Natural killer cell treated with Interleukin-12 subunit alpha and Interleukin-12 subunit beta and Interleukin-15 and Interleukin-18, amount 100 ng/mL, for 72 hours (primary cell): ENCODE measurements around the gene COBLL1. TPM values are rescaled to one million over a fixed set of nuclear protein-coding genes. Genes with fewer than 3 reads are reported as not detected.

Experiments used
- ATAC-seq, 2 donors: fragments of 150-1000 bp; cut with Tn5 transposase in 1 of 2; sonication (Bioruptor Pico), chemical (Tn5 transposase) in 1 of 2; 2 replicates each; pipeline ENCODE4 v1.10.0; 2021
- DNase-seq: peaks from one replicate; pipeline ENCODE4 v3.0.0; 2022; ENCODE audit warnings: low spot score
- H3K27ac Mint-ChIP-seq, 2 donors: 1 replicate in 1 of 2; 2 replicates in 1 of 2; pipeline ENCODE4 v1.8.0; 2022; ENCODE audit warnings: mixed read lengths in 2 of 2, mild to moderate bottlenecking in 1 of 2, moderate library complexity in 1 of 2
- H3K27me3 Mint-ChIP-seq, 2 donors: 1 replicate in 1 of 2; 2 replicates in 1 of 2; pipeline ENCODE4 v1.8.0; 2022; ENCODE audit warnings: mixed read lengths in 2 of 2
- H3K36me3 Mint-ChIP-seq: one replicate; pipeline ENCODE4 v1.8.0; 2022; ENCODE audit warnings: mixed read lengths
- H3K4me1 Mint-ChIP-seq, 2 donors: 1 replicate in 1 of 2; 2 replicates in 1 of 2; pipeline ENCODE4 v1.8.0; 2022; ENCODE audit warnings: low read depth in 2 of 2, mixed read lengths in 2 of 2, mild to moderate bottlenecking in 1 of 2
- H3K4me3 Mint-ChIP-seq: one replicate; pipeline ENCODE4 v1.8.0; 2022; ENCODE audit warnings: mixed read lengths
- H3K9me3 Mint-ChIP-seq: 2 replicates; pipeline ENCODE4 v1.8.0; 2022; ENCODE audit warnings: mixed read lengths
- total RNA-seq, 2 donors: library from RNA; stranded (reverse); gene quantifications; one replicate each; pipeline ENCODE4 v1.2.3, GENCODE V29; 2022

COBLL1 gene
- total RNA-seq, 2 donors from 2014 or later: 0.19 to 3.1 TPM

- Mint-ChIP-seq H3K4me3 (no peak overlapping the region), H3K9me3 (peaks cover 3% of the 10 kb centered on the region), H3K27me3 (peaks cover 0 to 7% of the 10 kb centered on the region in 2 donors), H3K27ac (no peak overlapping the region), H3K36me3 (no peaks in the 10 kb centered on the region), H3K4me1 (no peaks in the 10 kb centered on the region)
- no peak for DNase-seq
- ATAC-seq: no peak
Measured at GRCh38 chr2:164796999-164797398, 44.6 kb downstream of the COBLL1 start.

- Mint-ChIP-seq H3K27me3 (peaks cover 0 to 7% of the 10 kb centered on the region in 2 donors), H3K4me1 (no peaks in the 10 kb centered on the region), H3K9me3 (peaks cover 3% of the 10 kb centered on the region), H3K36me3 (no peaks in the 10 kb centered on the region), H3K4me3 (no peak overlapping the region), H3K27ac (no peak overlapping the region)
- ATAC-seq (no peak), DNase-seq (no peak)
Measured at GRCh38 chr2:164794432-164795231, 47.0 kb downstream of the COBLL1 start.

GRCh38 chr2:164794016-164794415, 47.6 kb downstream of the COBLL1 start:
- ATAC-seq (no peak), DNase-seq (no peak)
- Mint-ChIP-seq H3K27ac (no peak overlapping the region), H3K27me3 (peaks cover 0 to 7% of the 10 kb centered on the region in 2 donors), H3K4me1 (no peaks in the 10 kb centered on the region), H3K9me3 (peaks cover 3% of the 10 kb centered on the region), H3K4me3 (no peak overlapping the region), H3K36me3 (no peaks in the 10 kb centered on the region)

- H3K4me1 Mint-ChIP-seq: no peaks in the 10 kb centered on the region
- ATAC-seq (no peak), DNase-seq (no peak)
- peaks cover 3% of the 10 kb centered on the region for H3K9me3 Mint-ChIP-seq
- peaks cover 0 to 7% of the 10 kb centered on the region in 2 donors for H3K27me3 Mint-ChIP-seq
- H3K36me3 Mint-ChIP-seq: no peaks in the 10 kb centered on the region
- H3K27ac Mint-ChIP-seq: no peak overlapping the region
- no peak overlapping the region for H3K4me3 Mint-ChIP-seq
Measured at GRCh38 chr2:164793529-164793928, 48.1 kb downstream of the COBLL1 start.

GRCh38 chr2:164792316-164793170, 49.1 kb downstream of the COBLL1 start:
- Mint-ChIP-seq H3K27me3 (peaks cover 0 to 4% of the 10 kb centered on the region in 2 donors), H3K27ac (no peak overlapping the region), H3K4me3 (no peak overlapping the region)

GRCh38 chr2:164789968-164790367, 51.7 kb downstream of the COBLL1 start:
- no peak for DNase-seq
- H3K4me3 Mint-ChIP-seq: no peak overlapping the region

More at GRCh38 chr2:164792316-164793170, 49.1 kb downstream of the COBLL1 start:
- DNase-seq (no peak), ATAC-seq (no peak)
- Mint-ChIP-seq H3K4me1 (no peaks in the 10 kb centered on the region), H3K36me3 (no peaks in the 10 kb centered on the region), H3K9me3 (no peaks in the 10 kb centered on the region)

GRCh38 chr2:164786787-164787186, 54.8 kb downstream of the COBLL1 start:
- no peak for ATAC-seq
- H3K27ac Mint-ChIP-seq: no peak overlapping the region

More at GRCh38 chr2:164789968-164790367, 51.7 kb downstream of the COBLL1 start:
- no peaks in the 10 kb centered on the region for H3K4me1 Mint-ChIP-seq
- H3K27me3 Mint-ChIP-seq: peaks cover 0 to 10% of the 10 kb centered on the region in 2 donors
- no peak overlapping the region for H3K27ac Mint-ChIP-seq
- H3K9me3 Mint-ChIP-seq: peaks cover 2% of the 10 kb centered on the region
- no peaks in the 10 kb centered on the region for H3K36me3 Mint-ChIP-seq
- ATAC-seq: no peak

GRCh38 chr2:164785457-164785856, 56.2 kb downstream of the COBLL1 start:
- no peaks in the 10 kb centered on the region for H3K4me1 Mint-ChIP-seq
- DNase-seq (no peak), ATAC-seq (no peak)
- no peak overlapping the region for H3K4me3 Mint-ChIP-seq
- no peak overlapping the region for H3K27ac Mint-ChIP-seq
- H3K27me3 Mint-ChIP-seq: peaks cover 0 to 6% of the 10 kb centered on the region in 2 donors
- H3K9me3 Mint-ChIP-seq: peaks cover 2% of the 10 kb centered on the region
- H3K36me3 Mint-ChIP-seq: no peaks in the 10 kb centered on the region

More at GRCh38 chr2:164786787-164787186, 54.8 kb downstream of the COBLL1 start:
- Mint-ChIP-seq H3K27me3 (peaks cover 0 to 6% of the 10 kb centered on the region in 2 donors), H3K36me3 (no peaks in the 10 kb centered on the region), H3K4me1 (no peaks in the 10 kb centered on the region), H3K9me3 (peaks cover 2% of the 10 kb centered on the region), H3K4me3 (no peak overlapping the region)
- no peak for DNase-seq

- Mint-ChIP-seq H3K4me1 (no peaks in the 10 kb centered on the region), H3K9me3 (peaks cover 2% of the 10 kb centered on the region), H3K36me3 (no peaks in the 10 kb centered on the region), H3K27ac (no peak overlapping the region), H3K27me3 (peaks cover 0 to 6% of the 10 kb centered on the region in 2 donors), H3K4me3 (no peak overlapping the region)
- DNase-seq (no peak), ATAC-seq (no peak)
Measured at GRCh38 chr2:164784376-164784775, 57.2 kb downstream of the COBLL1 start.

GRCh38 chr2:164782323-164782722, 59.3 kb downstream of the COBLL1 start:
- no peak for DNase-seq
- no peak for ATAC-seq
- H3K27ac Mint-ChIP-seq: no peak overlapping the region
- peaks cover 0 to 4% of the 10 kb centered on the region in 2 donors for H3K4me1 Mint-ChIP-seq
- peaks cover 5% of the 10 kb centered on the region for H3K9me3 Mint-ChIP-seq
- H3K27me3 Mint-ChIP-seq: peaks cover 0 to 6% of the 10 kb centered on the region in 2 donors
- H3K36me3 Mint-ChIP-seq: no peaks in the 10 kb centered on the region
- no peak overlapping the region for H3K4me3 Mint-ChIP-seq

- Mint-ChIP-seq H3K4me3 (no peak overlapping the region), H3K4me1 (peaks cover 0 to 4% of the 10 kb centered on the region in 2 donors), H3K27me3 (peaks cover 0 to 2% of the 10 kb centered on the region in 2 donors), H3K27ac (no peak overlapping the region), H3K9me3 (peaks cover 3% of the 10 kb centered on the region), H3K36me3 (no peaks in the 10 kb centered on the region)
- DNase-seq (no peak), ATAC-seq (no peak)
Measured at GRCh38 chr2:164781394-164781793, 60.2 kb downstream of the COBLL1 start.

- no peak overlapping the region for H3K27ac Mint-ChIP-seq
- DNase-seq: no peak
- H3K4me1 Mint-ChIP-seq: peaks cover 0 to 4% of the 10 kb centered on the region in 2 donors
- H3K9me3 Mint-ChIP-seq: peaks cover 6% of the 10 kb centered on the region
- H3K4me3 Mint-ChIP-seq: no peak overlapping the region
- H3K36me3 Mint-ChIP-seq: no peaks in the 10 kb centered on the region
- ATAC-seq: no peak
- H3K27me3 Mint-ChIP-seq: peaks cover 0 to 5% of the 10 kb centered on the region in 2 donors
Measured at GRCh38 chr2:164780611-164781178, 60.9 kb downstream of the COBLL1 start.

- no peak for DNase-seq
- H3K36me3 Mint-ChIP-seq: no peaks in the 10 kb centered on the region
- no peak overlapping the region for H3K27ac Mint-ChIP-seq
- no peak for ATAC-seq
- H3K4me1 Mint-ChIP-seq: peaks cover 0 to 4% of the 10 kb centered on the region in 2 donors
- no peak overlapping the region for H3K4me3 Mint-ChIP-seq
- H3K9me3 Mint-ChIP-seq: peaks cover 6% of the 10 kb centered on the region
- peaks cover 0 to 5% of the 10 kb centered on the region in 2 donors for H3K27me3 Mint-ChIP-seq
Measured at GRCh38 chr2:164779383-164780057, 62.1 kb downstream of the COBLL1 start.
